ENCODE data around the gene SLC25A25.
"Not testable (repeated sequence)": the region's sequence is repeated elsewhere in the genome, so short reads cannot be mapped to it uniquely, and the experiment has no call there.

SLC25A25 gene

GRCh38 chr9:128053560-128053959 lies 14.5 kb upstream of the SLC25A25 start:
- no peak for DNase-seq

- DNase-seq, result no peak
These were observed 13.9 kb upstream of the SLC25A25 start for GRCh38 chr9:128054087-128054486.

GRCh38 chr9:128055344-128056040 lies 12.5 kb upstream of the SLC25A25 start:
- no peak for DNase-seq

GRCh38 chr9:128056086-128056485 lies 11.9 kb upstream of the SLC25A25 start:
- no peak for DNase-seq

GRCh38 chr9:128056887-128057723 lies 10.9 kb upstream of the SLC25A25 start:
- no peak for DNase-seq

GRCh38 chr9:128057724-128058409 lies 10.2 kb upstream of the SLC25A25 start:
- no peak for DNase-seq

- no peak for DNase-seq
These were observed 8.6 kb upstream of the SLC25A25 start for GRCh38 chr9:128059365-128059983.

GRCh38 chr9:128061275-128061960 lies 6.6 kb upstream of the SLC25A25 start:
- DNase-seq, result no peak

GRCh38 chr9:128062279-128062678 lies 5.8 kb upstream of the SLC25A25 start:
- no peak for DNase-seq

GRCh38 chr9:128062846-128063831 lies 4.9 kb upstream of the SLC25A25 start:
- no peak for DNase-seq

- DNase-seq, result no peak
These were observed 1.9 kb upstream of the SLC25A25 start for GRCh38 chr9:128065907-128066712.

GRCh38 chr9:128066713-128067644 lies 1.1 kb upstream of the SLC25A25 start, which contains the start of gene NAIF1:
NAIF1 (minus strand) TSS chr9:128067320; CDS start chr9:128067101, 219 bp downstream.
- DNase-seq, result peak; percentile 97

GRCh38 chr9:128068386-128069205 lies 564 bp downstream of the SLC25A25 start:
- peak; percentile 34 for DNase-seq

GRCh38 chr9:128070874-128071273 lies 2.8 kb downstream of the SLC25A25 start:
- no peak for DNase-seq

- DNase-seq, result not testable (repeated sequence)
These were observed 3.4 kb downstream of the SLC25A25 start for GRCh38 chr9:128071475-128071874.

- peak; percentile 46 for DNase-seq
These were observed 4.4 kb downstream of the SLC25A25 start for GRCh38 chr9:128072144-128073021.
